Esophagus squamous epithelium (tissue), 4 donors: ENCODE measurements around the gene GPR68.
"Not testable (repeated sequence)": the region's sequence is repeated elsewhere in the genome, so short reads cannot be mapped to it uniquely, and the experiment has no call there.

Source experiments
- CTCF ChIP-seq, 6 experiments: fragments of 450-650 bp in 4 of 6; fragments of 200-600 bp in 2 of 6; sonication (generic) in 2 of 6; IDR thresholded peaks; one replicate each; pipeline ENCODE4 v1.5.1; 2016 to 2019; ENCODE audit warnings: antibody characterized with exemption in 6 of 6, mild to moderate bottlenecking in 4 of 6, moderate library complexity in 4 of 6
- POLR2A ChIP-seq, 4 donors: fragments of 450-650 bp; IDR thresholded peaks; one replicate each; pipeline ENCODE4 v1.6.1; 2017; ENCODE audit warnings: antibody characterized with exemption in 4 of 4, mild to moderate bottlenecking in 4 of 4, moderate library complexity in 3 of 4

GRCh38 chr14:91182753-91183152 lies 61.8 kb downstream of the GPR68 start:
- not testable (repeated sequence) for TF ChIP-seq CTCF, POLR2A (IDR thresholded peaks at IDR 0.05)
